Astrocyte (in vitro differentiated cells and primary cell): ENCODE data around the gene S1PR5. TPM values are rescaled to one million over a fixed set of nuclear protein-coding genes. Genes with fewer than 3 reads are reported as not detected.

Source experiments
- DNase-seq: peaks from one replicate; pipeline ENCODE4 v3.0.0-alpha.2; 2010; ENCODE audit warnings: low read depth
- FAIRE-seq: peaks from 2 replicates; lab custom pipeline; 2011; peaks lifted over from hg19 to GRCh38; lab: Jason Lieb, UNC
- H2AFZ ChIP-seq: 2 replicates; pipeline ENCODE4 v1.6.0; 2012; ENCODE audit warnings: low read depth, low read length, inconsistent platforms
- H3K27ac ChIP-seq: 2 replicates; pipeline ENCODE4 v1.5.1; 2011; ENCODE audit warnings: low read depth, low read length, inconsistent platforms
- H3K27me3 ChIP-seq: 2 replicates; pipeline ENCODE4 v1.6.0; 2011; ENCODE audit warnings: low read length, inconsistent platforms; ENCODE audit not compliant: insufficient read depth
- H3K36me3 ChIP-seq: 2 replicates; pipeline ENCODE4 v1.5.1; 2011; ENCODE audit warnings: low read length, inconsistent platforms; ENCODE audit not compliant: insufficient read depth
- H3K4me1 ChIP-seq: 2 replicates; pipeline ENCODE4 v1.5.1; 2011; ENCODE audit warnings: low read length, inconsistent platforms; ENCODE audit not compliant: insufficient read depth
- H3K4me2 ChIP-seq: 2 replicates; pipeline ENCODE4 v1.6.0; 2012; ENCODE audit warnings: low read length, inconsistent platforms
- H3K4me3 ChIP-seq: 2 replicates; pipeline ENCODE4 v1.5.1; 2011; ENCODE audit warnings: low read depth, mild to moderate bottlenecking, low read length, inconsistent platforms; ENCODE audit not compliant: insufficient read depth
- H3K79me2 ChIP-seq: 2 replicates; pipeline ENCODE4 v1.6.0; 2012; ENCODE audit warnings: mild to moderate bottlenecking, low read length, inconsistent platforms; ENCODE audit not compliant: insufficient read depth
- H3K9ac ChIP-seq: 2 replicates; pipeline ENCODE4 v1.6.0; 2012; ENCODE audit warnings: mild to moderate bottlenecking, low read length, inconsistent platforms
- H3K9me3 ChIP-seq: 2 replicates; pipeline ENCODE4 v1.5.1; 2012; ENCODE audit warnings: low read depth, mild to moderate bottlenecking, low read length, inconsistent platforms; ENCODE audit not compliant: insufficient read depth
- H4K20me1 ChIP-seq: 2 replicates; pipeline ENCODE4 v1.6.0; 2012; ENCODE audit warnings: low read length, inconsistent platforms; ENCODE audit not compliant: insufficient read depth
- H3K27ac Mint-ChIP-seq: one replicate; pipeline ENCODE4 v1.8.0; 2021; ENCODE audit warnings: mild to moderate bottlenecking, mixed read lengths; ENCODE audit not compliant: unreplicated experiment
- H3K27me3 Mint-ChIP-seq: one replicate; pipeline ENCODE4 v1.8.0; 2021; ENCODE audit warnings: low read depth, mixed read lengths; ENCODE audit not compliant: unreplicated experiment
- H3K36me3 Mint-ChIP-seq: one replicate; pipeline ENCODE4 v1.8.0; 2021; ENCODE audit warnings: low read depth, mixed read lengths; ENCODE audit not compliant: unreplicated experiment
- H3K4me1 Mint-ChIP-seq: one replicate; pipeline ENCODE4 v1.8.0; 2021; ENCODE audit warnings: low read depth, mixed read lengths; ENCODE audit not compliant: unreplicated experiment
- H3K4me3 Mint-ChIP-seq: one replicate; pipeline ENCODE4 v1.8.0; 2021; ENCODE audit warnings: mild to moderate bottlenecking, moderate library complexity, mixed read lengths; ENCODE audit not compliant: unreplicated experiment
- H3K9me3 Mint-ChIP-seq: one replicate; pipeline ENCODE4 v1.8.0; 2021; ENCODE audit warnings: mild to moderate bottlenecking, mixed read lengths; ENCODE audit not compliant: unreplicated experiment
- EZH2 ChIP-seq: IDR thresholded peaks from 2 replicates; pipeline ENCODE4 v1.6.1; 2012; ENCODE audit warnings: mild to moderate bottlenecking, low read length, inconsistent platforms; ENCODE audit not compliant: insufficient read depth
- total RNA-seq: library from RNA; stranded (reverse); gene quantifications from 2 replicates; pipeline ENCODE4 v1.2.1, GENCODE V29; 2021
- TF ChIP-seq, protein P1 (sequence below): IDR thresholded peaks from 2 replicates; pipeline ENCODE4 v1.5.1; 2011; ENCODE audit warnings: low read depth, mild to moderate bottlenecking, inconsistent platforms, low read length, moderate library complexity; ENCODE audit not compliant: insufficient read depth

S1PR5 gene
- total RNA-seq, 1 donor from 2014 or later = 1.00 TPM

DNA sequence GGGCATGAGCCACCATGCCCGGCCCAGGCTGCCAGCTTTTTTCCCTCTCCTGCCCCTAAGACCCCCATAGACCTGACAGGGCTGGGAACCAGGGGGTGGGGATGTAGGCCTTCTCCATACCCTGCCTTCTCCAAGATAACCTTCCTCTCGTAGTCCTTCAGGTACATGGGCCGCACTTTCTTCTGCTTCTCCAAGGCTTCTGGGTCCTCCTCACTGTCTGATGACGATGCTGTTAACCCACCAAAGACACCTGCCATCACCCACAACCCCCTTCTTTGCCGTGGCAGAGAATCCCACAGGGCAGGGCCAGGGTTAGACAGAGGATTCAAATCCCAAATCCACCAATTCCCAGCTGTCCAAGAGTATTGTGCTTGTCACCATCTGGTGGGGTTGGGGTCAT is 45.4 kb upstream of the S1PR5 start:
- no peak overlapping the region for H3K9ac ChIP-seq
- H3K4me1 Mint-ChIP-seq = peaks cover 5% of the 10 kb centered on the region
- H3K27ac Mint-ChIP-seq = no peak overlapping the region
- peaks cover 4% of the 10 kb centered on the region for H3K36me3 ChIP-seq
- no peak for DNase-seq
- H3K36me3 Mint-ChIP-seq = peaks cover 7% of the 10 kb centered on the region
- H3K4me3 ChIP-seq = no peak overlapping the region
- no peaks in the 10 kb centered on the region for H3K9me3 Mint-ChIP-seq
- no peaks in the 10 kb centered on the region for H3K27me3 ChIP-seq
- no peak overlapping the region for H3K27ac ChIP-seq
- H3K4me2 ChIP-seq = no peak overlapping the region
- no peak overlapping the region for H2AFZ ChIP-seq
- no peak for FAIRE-seq
- TF ChIP-seq, protein P1, sequence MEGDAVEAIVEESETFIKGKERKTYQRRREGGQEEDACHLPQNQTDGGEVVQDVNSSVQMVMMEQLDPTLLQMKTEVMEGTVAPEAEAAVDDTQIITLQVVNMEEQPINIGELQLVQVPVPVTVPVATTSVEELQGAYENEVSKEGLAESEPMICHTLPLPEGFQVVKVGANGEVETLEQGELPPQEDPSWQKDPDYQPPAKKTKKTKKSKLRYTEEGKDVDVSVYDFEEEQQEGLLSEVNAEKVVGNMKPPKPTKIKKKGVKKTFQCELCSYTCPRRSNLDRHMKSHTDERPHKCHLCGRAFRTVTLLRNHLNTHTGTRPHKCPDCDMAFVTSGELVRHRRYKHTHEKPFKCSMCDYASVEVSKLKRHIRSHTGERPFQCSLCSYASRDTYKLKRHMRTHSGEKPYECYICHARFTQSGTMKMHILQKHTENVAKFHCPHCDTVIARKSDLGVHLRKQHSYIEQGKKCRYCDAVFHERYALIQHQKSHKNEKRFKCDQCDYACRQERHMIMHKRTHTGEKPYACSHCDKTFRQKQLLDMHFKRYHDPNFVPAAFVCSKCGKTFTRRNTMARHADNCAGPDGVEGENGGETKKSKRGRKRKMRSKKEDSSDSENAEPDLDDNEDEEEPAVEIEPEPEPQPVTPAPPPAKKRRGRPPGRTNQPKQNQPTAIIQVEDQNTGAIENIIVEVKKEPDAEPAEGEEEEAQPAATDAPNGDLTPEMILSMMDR = no peak
- no peak for TF ChIP-seq EZH2
- H4K20me1 ChIP-seq = peaks cover 14% of the 10 kb centered on the region
- H3K27me3 Mint-ChIP-seq = no peaks in the 10 kb centered on the region
- peaks cover 21% of the 10 kb centered on the region for H3K79me2 ChIP-seq
- H3K4me1 ChIP-seq = peaks cover 15% of the 10 kb centered on the region
- no peaks in the 10 kb centered on the region for H3K9me3 ChIP-seq
- H3K4me3 Mint-ChIP-seq = no peak overlapping the region

DNA sequence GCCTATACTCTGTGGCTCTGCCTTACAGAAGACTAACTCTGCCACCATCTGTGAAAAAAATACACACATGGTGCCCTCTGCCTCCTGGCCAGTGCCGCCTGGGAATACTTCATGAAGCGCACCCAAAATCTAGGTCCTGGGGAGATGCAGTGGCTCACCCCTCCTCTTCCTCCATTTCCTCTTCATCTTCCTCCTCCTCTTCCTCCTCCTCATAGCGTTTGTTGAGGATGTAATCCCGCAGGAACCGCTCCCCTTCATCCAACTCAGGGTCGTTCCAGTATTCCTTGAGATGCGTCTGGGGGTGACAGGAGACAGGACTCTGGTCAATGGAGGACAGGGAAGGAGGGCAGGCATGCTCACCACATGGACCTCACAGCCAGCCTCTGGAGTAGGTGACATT is 42.9 kb upstream of the S1PR5 start:
- no peak overlapping the region for H3K4me2 ChIP-seq
- H3K27me3 ChIP-seq = no peaks in the 10 kb centered on the region
- H3K4me3 ChIP-seq = no peak overlapping the region
- peaks cover 4% of the 10 kb centered on the region for H3K4me1 ChIP-seq
- no peak overlapping the region for H3K9ac ChIP-seq
- Mint-ChIP-seq H3K4me3 (no peak overlapping the region), H3K36me3 (peaks cover 7% of the 10 kb centered on the region), H3K27ac (no peak overlapping the region), H3K27me3 (no peaks in the 10 kb centered on the region), H3K4me1 (peaks cover 2% of the 10 kb centered on the region), H3K9me3 (no peaks in the 10 kb centered on the region)
- peaks cover 15% of the 10 kb centered on the region for H3K79me2 ChIP-seq
- peaks cover 23% of the 10 kb centered on the region for H4K20me1 ChIP-seq
- no peaks in the 10 kb centered on the region for H3K9me3 ChIP-seq
- DNase-seq = no peak
- TF ChIP-seq, protein P1 = no peak
- TF ChIP-seq EZH2 = no peak
- no peak overlapping the region for H3K27ac ChIP-seq
- no peak for FAIRE-seq
- no peak overlapping the region for H2AFZ ChIP-seq
- peaks cover 9% of the 10 kb centered on the region for H3K36me3 ChIP-seq

DNA sequence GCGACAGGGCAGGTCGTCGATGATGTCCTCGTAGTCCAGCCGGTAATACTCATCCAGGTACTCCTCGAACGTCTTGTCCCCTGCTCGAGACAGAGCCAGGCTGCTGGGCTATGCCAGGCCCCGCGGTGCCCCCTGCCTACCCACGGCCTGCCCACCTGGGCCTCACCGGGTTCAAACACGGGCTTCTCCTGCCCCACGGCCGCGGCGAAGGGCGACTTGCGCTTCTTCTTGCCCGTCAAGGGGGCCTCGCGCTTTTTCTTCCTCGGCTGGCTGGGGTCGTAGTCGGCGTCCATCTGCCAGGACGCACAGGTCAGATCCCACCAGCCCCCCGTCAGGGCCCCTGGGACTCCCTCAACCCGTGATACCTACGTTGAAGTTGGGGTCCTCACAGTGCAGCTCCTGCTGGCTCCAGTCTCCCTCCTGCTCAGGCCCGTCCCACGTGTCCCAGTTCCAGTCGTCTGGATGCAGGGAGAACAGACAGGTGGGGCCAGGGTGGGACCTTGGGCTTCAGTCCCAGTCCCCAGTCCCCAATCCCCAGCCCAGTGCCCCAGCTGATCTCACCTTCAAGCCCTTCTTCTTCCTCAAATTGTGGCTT is 40.5 kb upstream of the S1PR5 start:
- FAIRE-seq (no peak), DNase-seq (no peak)
- Histone ChIP-seq H3K4me1 (no peaks in the 10 kb centered on the region), H3K79me2 (peaks cover 3% of the 10 kb centered on the region), H3K9ac (no peak overlapping the region), H3K36me3 (peaks cover 13% of the 10 kb centered on the region), H3K4me3 (no peak overlapping the region), H3K27me3 (no peaks in the 10 kb centered on the region), H3K9me3 (no peaks in the 10 kb centered on the region), H4K20me1 (peaks cover 19% of the 10 kb centered on the region), H3K27ac (no peak overlapping the region), H2AFZ (no peak overlapping the region), H3K4me2 (no peak overlapping the region)
- peaks cover 7% of the 10 kb centered on the region for H3K36me3 Mint-ChIP-seq
- H3K4me3 Mint-ChIP-seq = no peak overlapping the region
- H3K4me1 Mint-ChIP-seq = no peaks in the 10 kb centered on the region
- H3K27ac Mint-ChIP-seq = no peak overlapping the region
- TF ChIP-seq, protein P1 = no peak
- no peak for TF ChIP-seq EZH2
- H3K9me3 Mint-ChIP-seq = no peaks in the 10 kb centered on the region
- no peaks in the 10 kb centered on the region for H3K27me3 Mint-ChIP-seq
